Thymus (tissue), 11 donors: ENCODE results near the gene CPLX1. TPM values are rescaled to one million over a fixed set of nuclear protein-coding genes. Genes with fewer than 3 reads are reported as not detected.

Source experiments
- DNase-seq, 9 donors: peaks; one replicate each; pipeline ENCODE4 v3.0.0-alpha.2; 2013; ENCODE audit warnings: low spot score in 9 of 9, low read depth in 6 of 9, missing footprints in 1 of 9
- H3K27ac ChIP-seq, 2 donors: one replicate each; pipeline ENCODE4 v1.5.1; 2013; ENCODE audit warnings: control low read depth in 1 of 2, low read depth in 1 of 2, low read length in 1 of 2, mild to moderate bottlenecking in 1 of 2, moderate library complexity in 1 of 2
- H3K27me3 ChIP-seq, 2 donors: one replicate each; pipeline ENCODE4 v1.5.1; 2013; ENCODE audit warnings: low read length in 1 of 2; ENCODE audit not compliant: control insufficient read depth in 2 of 2, insufficient read depth in 1 of 2
- H3K36me3 ChIP-seq, 2 donors: one replicate each; pipeline ENCODE4 v1.5.1; 2013; ENCODE audit warnings: low read length in 1 of 2, mild to moderate bottlenecking in 1 of 2, moderate library complexity in 1 of 2; ENCODE audit not compliant: control insufficient read depth in 2 of 2, insufficient read depth in 2 of 2
- H3K4me1 ChIP-seq, 2 donors: one replicate each; pipeline ENCODE4 v1.5.1; 2013; ENCODE audit warnings: low read length in 2 of 2; ENCODE audit not compliant: control insufficient read depth in 2 of 2, insufficient read depth in 2 of 2
- H3K4me3 ChIP-seq, 2 donors: one replicate each; pipeline ENCODE4 v1.5.1; 2013; ENCODE audit warnings: low read length in 2 of 2, control low read depth in 1 of 2, mild to moderate bottlenecking in 1 of 2
- H3K9me3 ChIP-seq, 2 donors: one replicate each; pipeline ENCODE4 v1.5.1; 2013; ENCODE audit warnings: low read length in 1 of 2, mild to moderate bottlenecking in 1 of 2; ENCODE audit not compliant: control insufficient read depth in 2 of 2, insufficient read depth in 1 of 2
- WGBS: extraction: QIAGEN DNeasy Blood & Tissue Kit; methylation state at CpG from one replicate; pipeline ENCODE4 v1.1.7; 2013; 5-methylcytosine and 5-hydroxymethylcytosine counted together
- polyA plus RNA-seq: library from polyadenylated mRNA; stranded (reverse); fragments of 200-250 nt; gene quantifications from one replicate; pipeline ENCODE4 v1.2.3, GENCODE V29; 2013
- total RNA-seq: library from RNA; stranded (reverse); fragments of 120-200 nt; gene quantifications from one replicate; pipeline ENCODE4 v1.2.4, GENCODE V29; 2013
- donor health status: healthy.

CPLX1 gene
- total and polyA plus RNA-seq, 2 donors: 3.5 to 7.9 TPM

DNA sequence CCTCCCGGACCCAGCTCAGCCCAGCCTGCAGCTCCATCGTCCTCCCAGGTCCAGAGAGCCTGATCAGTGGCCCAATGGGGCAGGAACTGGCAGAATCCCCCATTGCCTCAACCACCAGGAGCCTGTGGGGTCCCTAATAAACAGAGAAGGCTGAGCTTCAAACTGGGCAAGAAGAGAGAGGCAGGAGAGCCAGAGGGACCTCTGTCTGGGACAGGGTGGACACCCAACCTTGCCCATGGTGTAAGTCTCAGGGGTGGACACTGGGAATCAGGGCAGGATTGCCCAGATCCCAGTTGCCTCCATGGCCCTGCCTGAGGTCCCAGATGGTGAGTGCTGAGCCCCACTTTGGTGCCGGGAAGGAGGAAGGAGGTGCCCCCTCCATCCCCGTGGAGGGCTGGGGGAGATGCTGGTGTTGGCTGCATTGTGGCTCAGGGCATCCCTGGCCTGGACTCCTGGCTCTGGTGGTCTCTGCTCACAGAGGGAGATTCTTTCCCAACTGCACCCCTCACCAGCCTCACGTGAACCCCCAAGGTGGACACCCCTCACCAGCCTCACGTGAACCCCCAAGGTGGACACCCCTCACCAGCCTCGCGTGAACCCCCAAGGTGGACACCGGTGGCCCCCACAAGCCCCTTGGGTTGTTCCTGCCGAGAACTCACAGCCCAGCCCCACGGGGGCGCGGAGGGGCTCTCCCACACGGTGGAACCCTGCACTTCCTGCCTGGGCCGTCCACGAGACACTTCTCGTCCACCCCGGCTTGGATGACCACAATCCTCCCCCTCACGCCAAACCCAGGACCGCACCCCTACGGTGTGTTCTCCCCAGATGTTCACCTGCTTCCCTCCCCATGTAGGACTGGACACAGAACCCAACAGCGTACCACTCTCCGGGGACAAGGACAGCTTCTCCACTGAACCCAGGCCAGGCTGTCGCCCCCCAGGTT lies 5.4 kb downstream of the CPLX1 start:
- Histone ChIP-seq H3K36me3 (no peaks in the 10 kb centered on the region), H3K4me3 (no peak overlapping the region), H3K9me3 (peaks cover 0 to 9% of the 10 kb centered on the region in 2 donors), H3K4me1 (peaks cover 8 to 10% of the 10 kb centered on the region in 2 donors), H3K27ac (no peak overlapping the region), H3K27me3 (peaks cover 38 to 88% of the 10 kb centered on the region in 2 donors)
- no peak for DNase-seq
- 84% methylated on average over 24 of the region's 24 CpGs for WGBS

DNA sequence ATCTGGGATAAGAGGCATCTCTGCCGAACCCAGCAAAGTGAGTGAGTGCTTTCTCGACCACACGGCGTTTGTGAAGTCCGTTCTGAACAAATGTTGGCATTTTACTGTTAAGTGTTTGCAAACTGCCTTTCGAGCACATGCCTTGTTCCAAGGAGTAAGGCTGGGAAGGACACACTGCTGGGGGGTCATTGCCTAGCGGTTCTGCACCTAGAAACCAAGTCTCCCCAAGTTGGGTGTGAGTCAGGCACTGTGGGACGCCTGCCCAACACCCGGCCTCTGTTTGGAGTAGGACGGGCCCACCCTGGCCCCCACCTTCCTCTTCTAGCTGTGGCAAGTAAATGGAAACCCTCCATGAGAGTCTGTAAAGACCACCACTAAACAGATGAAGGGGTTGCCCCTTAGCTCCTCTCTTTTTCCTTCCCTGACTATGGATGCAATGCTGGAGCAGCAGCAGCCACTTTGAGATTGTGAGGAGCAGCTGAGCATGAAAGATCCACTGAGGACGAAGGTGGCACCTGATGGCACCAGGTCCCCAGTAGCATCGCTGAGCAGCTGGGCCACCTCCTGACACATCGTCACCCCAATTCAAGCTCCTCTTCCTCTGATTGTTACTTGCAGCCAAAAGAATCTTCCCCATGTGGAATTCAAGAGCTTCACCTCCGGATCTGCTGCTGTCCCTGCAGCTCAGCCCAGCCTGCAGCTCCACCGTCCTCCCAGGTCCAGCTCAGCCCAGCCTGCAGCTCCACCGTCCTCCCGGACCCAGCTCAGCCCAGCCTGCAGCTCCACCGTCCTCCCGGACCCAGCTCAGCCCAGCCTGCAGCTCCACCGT lies 6.3 kb downstream of the CPLX1 start:
- 87% methylated on average over 20 of the region's 20 CpGs for WGBS
- no peak overlapping the region for H3K4me3 ChIP-seq
- peaks cover 0 to 5% of the 10 kb centered on the region in 2 donors for H3K9me3 ChIP-seq
- H3K4me1 ChIP-seq: peaks cover 1 to 2% of the 10 kb centered on the region in 2 donors
- peaks cover 30 to 85% of the 10 kb centered on the region in 2 donors for H3K27me3 ChIP-seq
- DNase-seq: no peak
- H3K36me3 ChIP-seq: no peaks in the 10 kb centered on the region
- H3K27ac ChIP-seq: no peak overlapping the region

DNA sequence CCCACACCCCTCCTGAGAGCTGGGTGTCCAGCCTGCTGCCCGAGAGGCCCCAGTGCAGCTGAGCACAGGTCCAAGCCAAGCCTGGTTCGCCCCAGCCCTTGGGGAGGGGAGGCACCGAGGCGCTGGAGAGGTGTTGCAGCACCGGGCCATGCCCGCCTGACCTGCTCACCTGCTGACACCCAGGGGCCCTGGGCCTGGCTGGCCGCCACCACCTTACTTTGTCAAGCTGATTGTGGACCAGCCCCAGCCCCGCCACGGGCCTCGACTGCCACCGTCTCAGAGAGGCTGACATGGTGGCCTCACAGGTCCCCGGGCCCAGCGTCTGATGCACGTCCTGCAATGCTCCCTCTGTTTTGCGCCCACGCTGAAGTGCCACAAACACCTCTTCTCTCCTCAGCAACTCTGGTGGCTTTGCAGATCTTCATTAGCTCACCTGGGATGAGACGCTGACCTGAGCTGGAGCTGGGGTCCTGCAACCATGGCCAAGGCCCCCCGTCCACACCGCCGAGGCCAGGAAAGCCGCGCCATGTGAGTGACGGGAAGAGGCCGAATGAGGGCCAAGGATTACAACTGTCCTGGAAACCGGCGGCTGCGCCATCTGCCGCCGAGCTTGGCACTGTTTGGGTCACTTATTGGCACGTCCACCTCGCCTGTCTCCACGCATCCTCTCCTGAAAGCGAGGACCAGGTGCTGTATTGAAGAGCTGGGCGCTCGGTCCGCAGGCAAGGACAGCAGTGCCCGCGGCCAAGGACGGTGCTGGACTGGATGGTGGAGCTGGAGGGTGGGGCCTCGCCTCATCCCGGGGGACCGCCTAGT lies 7.6 kb downstream of the CPLX1 start:
- Histone ChIP-seq H3K36me3 (no peaks in the 10 kb centered on the region), H3K9me3 (peaks cover 0 to 4% of the 10 kb centered on the region in 2 donors), H3K27me3 (peaks cover 21 to 85% of the 10 kb centered on the region in 2 donors), H3K27ac (no peak overlapping the region), H3K4me1 (no peaks in the 10 kb centered on the region), H3K4me3 (no peak overlapping the region)
- WGBS: 89% methylated on average over 42 of the region's 42 CpGs
- no peak for DNase-seq

DNA sequence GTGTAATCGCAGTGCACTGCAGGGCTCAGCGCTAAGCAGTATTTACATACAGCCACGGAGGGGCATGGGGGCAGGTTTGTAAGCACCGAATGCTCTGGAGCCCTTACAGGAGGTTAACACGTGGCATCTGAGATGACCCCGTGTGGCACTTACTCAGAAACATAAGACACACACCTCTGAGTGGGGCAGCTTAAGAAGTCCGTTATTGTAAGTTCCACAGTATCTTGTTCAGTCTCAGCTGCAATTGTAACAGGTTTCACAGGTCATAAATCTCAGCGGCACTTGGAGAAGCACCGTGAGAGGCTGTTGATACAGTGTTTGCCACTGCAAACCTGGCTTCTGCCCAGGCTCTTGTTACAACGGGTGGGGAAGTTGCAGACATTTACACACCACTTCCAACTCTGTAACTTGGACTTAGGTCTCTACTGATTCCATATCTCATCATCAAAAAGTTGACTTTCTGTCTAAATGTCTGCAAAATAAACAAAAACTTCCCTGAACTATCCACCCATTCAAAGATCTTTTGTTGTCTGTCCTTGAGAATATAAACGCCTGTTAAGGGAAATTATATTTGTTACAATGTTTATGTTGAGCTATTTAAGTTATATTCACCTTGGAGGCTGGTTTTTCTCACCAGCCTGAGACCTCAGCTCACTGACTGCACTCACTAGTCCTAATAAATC lies 10.3 kb downstream of the CPLX1 start:
- no peak overlapping the region for H3K27ac ChIP-seq
- H3K4me3 ChIP-seq: no peak overlapping the region
- no peaks in the 10 kb centered on the region for H3K36me3 ChIP-seq
- no peaks in the 10 kb centered on the region for H3K4me1 ChIP-seq
- H3K27me3 ChIP-seq: peaks cover 5 to 77% of the 10 kb centered on the region in 2 donors
- no peak for DNase-seq
- 40% methylated on average over 11 of the region's 11 CpGs for WGBS
- peaks cover 0 to 4% of the 10 kb centered on the region in 2 donors for H3K9me3 ChIP-seq

DNA sequence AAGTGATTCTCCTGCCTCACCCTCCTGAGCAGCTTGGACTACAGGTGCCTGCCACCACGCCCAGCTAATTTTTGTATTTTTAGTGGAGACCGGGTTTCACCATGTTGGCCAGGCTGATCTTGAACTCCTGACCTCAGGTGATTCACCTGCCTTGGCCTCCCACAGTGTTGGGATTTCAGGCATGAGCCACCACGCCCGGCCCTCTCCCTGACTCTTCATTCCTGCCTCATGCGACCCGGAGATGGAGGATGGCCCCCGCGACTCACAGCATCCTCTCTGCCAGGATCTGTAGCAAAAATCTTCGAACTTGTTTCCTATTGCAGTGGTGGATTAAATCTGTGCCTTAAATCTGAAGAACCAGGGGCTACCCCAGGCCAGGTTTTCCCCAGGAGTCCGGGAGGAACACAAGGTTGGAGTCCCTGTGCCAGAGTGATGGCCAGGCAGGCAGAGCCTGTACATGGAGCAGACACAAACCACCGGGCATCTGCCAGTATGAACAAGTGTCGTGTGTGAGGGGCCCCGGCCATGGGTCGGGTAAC lies 11.5 kb downstream of the CPLX1 start:
- Histone ChIP-seq H3K27ac (no peak overlapping the region), H3K4me1 (no peaks in the 10 kb centered on the region), H3K4me3 (no peak overlapping the region), H3K27me3 (peaks cover 2 to 65% of the 10 kb centered on the region in 2 donors), H3K9me3 (no peaks in the 10 kb centered on the region), H3K36me3 (no peaks in the 10 kb centered on the region)
- DNase-seq: no peak
- WGBS: 91% methylated on average over 14 of the region's 14 CpGs

DNA sequence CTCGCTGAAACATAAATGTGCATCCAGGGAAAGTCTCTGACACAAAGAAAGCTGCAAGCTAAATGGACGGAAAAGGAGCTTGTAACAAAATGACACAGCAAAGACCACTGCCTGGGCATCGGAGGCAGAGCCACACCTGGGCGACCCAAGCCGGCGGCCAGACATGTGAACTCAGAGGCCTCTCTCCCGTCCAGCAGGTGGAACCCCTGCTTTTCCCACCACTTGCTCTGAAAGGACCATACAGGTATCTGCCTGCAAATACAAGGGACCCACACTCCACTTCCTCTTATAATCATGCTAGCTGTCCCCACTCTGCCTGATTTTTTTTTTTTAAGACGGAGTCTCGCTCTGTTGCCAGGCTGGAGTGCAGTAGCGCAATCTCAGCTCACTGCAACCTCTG lies 12.0 kb downstream of the CPLX1 start:
- 57% methylated on average over 10 of the region's 10 CpGs for WGBS
- Histone ChIP-seq H3K4me1 (no peaks in the 10 kb centered on the region), H3K27ac (no peak overlapping the region), H3K27me3 (peaks cover 2 to 65% of the 10 kb centered on the region in 2 donors), H3K4me3 (no peak overlapping the region), H3K9me3 (no peaks in the 10 kb centered on the region), H3K36me3 (no peaks in the 10 kb centered on the region)
- no peak for DNase-seq

GRCh38 chr4:808860-809570 lies 16.9 kb downstream of the CPLX1 start:
- DNase-seq: no peak
- WGBS: 90% methylated on average over 30 of the region's 30 CpGs
- H3K27me3 ChIP-seq: peaks cover 0 to 32% of the 10 kb centered on the region in 2 donors
- H3K4me1 ChIP-seq: no peaks in the 10 kb centered on the region
- peaks cover 5 to 10% of the 10 kb centered on the region in 2 donors for H3K9me3 ChIP-seq
- no peak overlapping the region for H3K27ac ChIP-seq
- H3K4me3 ChIP-seq: no peak overlapping the region
- H3K36me3 ChIP-seq: no peaks in the 10 kb centered on the region

DNA sequence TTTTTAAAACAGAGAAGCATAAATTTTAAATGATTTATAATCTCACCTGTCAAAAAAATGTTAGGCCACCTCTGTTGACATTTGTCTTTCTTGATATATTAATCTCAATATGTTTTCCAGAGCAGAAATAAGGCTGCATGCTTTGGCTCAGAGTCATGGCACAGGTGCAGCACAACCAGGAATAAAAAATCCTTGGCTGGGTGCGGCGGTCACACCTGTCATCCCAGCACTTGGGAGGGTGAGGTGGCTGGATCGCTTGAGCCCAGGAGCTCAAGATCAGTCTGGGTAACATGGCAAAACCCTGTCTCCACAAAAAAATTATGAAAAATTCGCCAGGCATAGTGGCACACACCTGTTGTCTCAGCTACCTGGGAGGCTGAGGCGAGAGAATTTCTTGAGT lies 18.1 kb downstream of the CPLX1 start:
- H3K4me1 ChIP-seq: no peaks in the 10 kb centered on the region
- H3K9me3 ChIP-seq: peaks cover 5 to 13% of the 10 kb centered on the region in 2 donors
- H3K36me3 ChIP-seq: no peaks in the 10 kb centered on the region
- peaks cover 0 to 21% of the 10 kb centered on the region in 2 donors for H3K27me3 ChIP-seq
- H3K27ac ChIP-seq: no peak overlapping the region
- H3K4me3 ChIP-seq: no peak overlapping the region
- WGBS: 89% methylated on average over 5 of the region's 5 CpGs
- no peak for DNase-seq
